GM10847 (cell line): ENCODE data around the gene CRTC1.

Experiments used
- POLR2A ChIP-seq: IDR thresholded peaks from 2 replicates; pipeline ENCODE4 v1.6.1; 2011; ENCODE audit not compliant: insufficient read length; ENCODE audit errors: extremely low read depth

The CRTC1 gene

DNA sequence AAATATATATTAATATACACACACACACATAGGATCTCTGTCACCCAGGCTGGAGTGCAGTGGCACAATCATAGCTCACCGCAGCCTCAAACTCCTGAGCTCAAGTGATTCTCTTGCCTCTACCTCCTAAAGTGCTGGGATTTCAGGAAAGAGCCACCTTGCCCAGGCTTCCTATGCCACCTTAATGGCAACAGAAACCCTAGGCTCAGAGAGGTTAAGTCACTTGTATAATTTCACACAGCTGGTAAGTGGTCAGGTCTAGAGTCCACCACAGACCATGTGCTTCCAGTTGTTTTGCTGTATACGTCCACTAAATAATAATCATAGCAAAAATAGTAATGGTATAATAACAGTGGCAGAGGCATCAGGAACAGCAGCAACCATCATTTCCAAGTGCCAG lies 147.0 kb downstream of the CRTC1 start:
- TF ChIP-seq POLR2A, result no peak

DNA sequence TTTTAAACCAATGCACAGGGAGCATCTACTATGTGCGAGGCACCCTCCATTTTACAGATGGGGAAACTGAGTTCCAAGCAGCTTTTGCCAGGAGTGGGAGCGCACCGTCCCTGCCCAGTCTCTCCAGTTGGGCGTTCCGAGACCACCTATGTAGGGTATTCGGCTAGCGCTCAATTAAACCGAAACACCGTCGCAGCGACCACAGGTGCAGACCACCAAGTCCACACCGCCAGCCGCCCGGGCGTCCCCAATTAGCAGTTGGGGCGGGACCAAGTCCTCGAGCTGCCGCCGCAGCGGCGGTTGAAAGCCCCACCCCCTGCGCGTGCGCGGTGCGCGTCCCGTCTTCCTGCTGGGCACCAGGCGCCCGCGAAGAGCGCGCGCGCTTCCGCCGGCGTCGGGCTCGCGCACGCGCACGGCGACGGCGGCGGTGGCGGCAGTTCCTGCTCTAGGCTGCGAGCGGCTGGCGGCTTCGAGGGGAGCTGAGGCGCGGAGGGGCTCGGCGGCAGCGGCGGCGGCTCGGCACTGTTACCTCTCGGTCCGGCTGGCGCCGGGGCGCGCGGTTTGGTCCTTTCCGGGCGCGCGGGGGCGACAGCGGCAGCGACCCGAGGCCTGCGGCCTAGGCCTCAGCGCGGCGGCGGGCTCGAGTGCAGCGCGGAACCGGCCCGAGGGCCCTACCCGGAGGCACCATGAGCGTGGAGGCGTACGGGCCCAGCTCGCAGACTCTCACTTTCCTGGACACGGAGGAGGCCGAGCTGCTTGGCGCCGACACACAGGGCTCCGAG lies 148.2 kb downstream of the CRTC1 start, which contains the start of gene UPF1:
UPF1 (plus strand) TSS at position 436 of the 782 bp plus-strand sequence; CDS start at position 687, 251 bp downstream.
- peak; percentile 92 for TF ChIP-seq POLR2A
